HG02798 (cell line): ENCODE results near the gene GPAM.
"Not testable (repeated sequence)": the region's sequence is repeated elsewhere in the genome, so short reads cannot be mapped to it uniquely, and the experiment has no call there.

Experiments used
- ATAC-seq: cut with Tn5 transposase; IDR thresholded peaks from one replicate; pipeline ENCODE4 v1.9.1; 2021; ENCODE audit warnings: mild to moderate bottlenecking; ENCODE audit not compliant: unreplicated experiment, poor library complexity

The GPAM gene

GRCh38 chr10:112183329-112184051 lies at the start of gene GPAM:
GPAM (minus strand) TSS chr10:112183765; CDS start chr10:112181784, 1,981 bp downstream.
- ATAC-seq = peak; percentile 95

- no peak for ATAC-seq
Measured at GRCh38 chr10:112232670-112233069, 49.1 kb upstream of the GPAM start.

GRCh38 chr10:112231602-112232400 lies 48.2 kb upstream of the GPAM start:
- no peak for ATAC-seq

- no peak for ATAC-seq
Measured at GRCh38 chr10:112230325-112230988, 46.9 kb upstream of the GPAM start.

GRCh38 chr10:112229901-112230300 lies 46.3 kb upstream of the GPAM start:
- ATAC-seq = no peak

GRCh38 chr10:112229096-112229495 lies 45.5 kb upstream of the GPAM start:
- no peak for ATAC-seq

GRCh38 chr10:112228366-112229088 lies 45.0 kb upstream of the GPAM start:
- not testable (repeated sequence) for ATAC-seq

- no peak for ATAC-seq
Measured at GRCh38 chr10:112227331-112227987, 43.9 kb upstream of the GPAM start.

GRCh38 chr10:112226439-112227248 lies 43.1 kb upstream of the GPAM start:
- no peak for ATAC-seq

GRCh38 chr10:112225771-112226438 lies 42.3 kb upstream of the GPAM start:
- no peak for ATAC-seq

- ATAC-seq = no peak
Measured at GRCh38 chr10:112224933-112225529, 41.5 kb upstream of the GPAM start.

GRCh38 chr10:112223725-112224124 lies 40.2 kb upstream of the GPAM start:
- ATAC-seq = no peak

- no peak for ATAC-seq
Measured at GRCh38 chr10:112222799-112223198, 39.2 kb upstream of the GPAM start.

- ATAC-seq = no peak
Measured at GRCh38 chr10:112221545-112221944, 38.0 kb upstream of the GPAM start.

GRCh38 chr10:112218960-112219359 lies 35.4 kb upstream of the GPAM start:
- ATAC-seq = no peak

GRCh38 chr10:112218036-112218390 lies 34.4 kb upstream of the GPAM start:
- ATAC-seq = no peak

- no peak for ATAC-seq
Measured at GRCh38 chr10:112217386-112218035, 33.9 kb upstream of the GPAM start.

GRCh38 chr10:112216966-112217365 lies 33.4 kb upstream of the GPAM start:
- ATAC-seq = no peak
